ENCODE results near the gene AMMECR1L.

- TF ChIP-seq CTCF (conservative IDR thresholded peaks at IDR 0.05; ENCODE audit: low read length): no peak
- no peak for TF ChIP-seq EZH2phosphoT487 (IDR thresholded peaks at IDR 0.05; ENCODE audit: borderline replicate concordance)
Observed at GRCh38 chr2:127910415-127910814, 24.7 kb upstream of the AMMECR1L start.
